ENCODE measurements around the gene SERINC1. TPM values are rescaled to one million over a fixed set of nuclear protein-coding genes. Genes with fewer than 3 reads are reported as not detected.
"Not testable (repeated sequence)": the region's sequence is repeated elsewhere in the genome, so short reads cannot be mapped to it uniquely, and the experiment has no call there.

SERINC1 gene
- polyA plus RNA-seq (2011; rRNA removed) (89.7 and 182 TPM in 2 replicates), polyA minus RNA-seq (2011; rRNA and poly(A)+ RNA removed) (84.4 and 94.7 TPM in 2 replicates)

GRCh38 chr6:122471107-122472021, at the start of gene SERINC1:
Gene SERINC1 (minus strand): TSS chr6:122471807. CDS start chr6:122471737, 70 bp downstream.
- Histone ChIP-seq H3K27me3 (ENCODE audit: control insufficient read depth, insufficient read depth, low read length) (no peaks in the 10 kb centered on the region), H3K36me3 (ENCODE audit: control insufficient read depth, insufficient read depth, low read length) (no peaks in the 10 kb centered on the region; the same call in 1 of the 2 replicates), H3K4me3 (ENCODE audit: low read depth, low read length) (peak within 1 kb of the TSS; percentile 91)
- ChIA-PET CTCF (interaction anchor here (0.6 to 4.7 kb wide), 3 partner anchors 49 to 89 kb away, joined by 3 to 22 read pairs (median 3); no protein-coding TSS in a partner anchor), POLR2A (interaction anchor here (0.6 kb wide), 1 partner anchor 589 kb away, joined by 3 read pairs; no protein-coding TSS in a partner anchor)
- peak; percentile 81 for DNase-seq (ENCODE audit: low read depth)
- TF ChIP-seq, protein P1, sequence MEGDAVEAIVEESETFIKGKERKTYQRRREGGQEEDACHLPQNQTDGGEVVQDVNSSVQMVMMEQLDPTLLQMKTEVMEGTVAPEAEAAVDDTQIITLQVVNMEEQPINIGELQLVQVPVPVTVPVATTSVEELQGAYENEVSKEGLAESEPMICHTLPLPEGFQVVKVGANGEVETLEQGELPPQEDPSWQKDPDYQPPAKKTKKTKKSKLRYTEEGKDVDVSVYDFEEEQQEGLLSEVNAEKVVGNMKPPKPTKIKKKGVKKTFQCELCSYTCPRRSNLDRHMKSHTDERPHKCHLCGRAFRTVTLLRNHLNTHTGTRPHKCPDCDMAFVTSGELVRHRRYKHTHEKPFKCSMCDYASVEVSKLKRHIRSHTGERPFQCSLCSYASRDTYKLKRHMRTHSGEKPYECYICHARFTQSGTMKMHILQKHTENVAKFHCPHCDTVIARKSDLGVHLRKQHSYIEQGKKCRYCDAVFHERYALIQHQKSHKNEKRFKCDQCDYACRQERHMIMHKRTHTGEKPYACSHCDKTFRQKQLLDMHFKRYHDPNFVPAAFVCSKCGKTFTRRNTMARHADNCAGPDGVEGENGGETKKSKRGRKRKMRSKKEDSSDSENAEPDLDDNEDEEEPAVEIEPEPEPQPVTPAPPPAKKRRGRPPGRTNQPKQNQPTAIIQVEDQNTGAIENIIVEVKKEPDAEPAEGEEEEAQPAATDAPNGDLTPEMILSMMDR (IDR thresholded peaks at IDR 0.05; ENCODE audit: insufficient read depth, low read depth, low read length), result no peak

- CTCF ChIA-PET, result interaction anchor here (0.6 kb wide), 1 partner anchor 86 kb away, joined by 3 read pairs; no protein-coding TSS in a partner anchor
- H3K27me3 ChIP-seq (ENCODE audit: control insufficient read depth, insufficient read depth, low read length), result no peaks in the 10 kb centered on the region
- POLR2A ChIA-PET, result no interaction called here
- no peak overlapping the region for H3K4me3 ChIP-seq (ENCODE audit: low read depth, low read length)
- TF ChIP-seq, protein P1 (IDR thresholded peaks at IDR 0.05; ENCODE audit: insufficient read depth, low read depth, low read length), result no peak
- H3K36me3 ChIP-seq (ENCODE audit: control insufficient read depth, insufficient read depth, low read length), result no peaks in the 10 kb centered on the region
- DNase-seq (ENCODE audit: low read depth), result no peak
Observed at GRCh38 chr6:122511193-122511924, 39.8 kb upstream of the SERINC1 start.

DNA sequence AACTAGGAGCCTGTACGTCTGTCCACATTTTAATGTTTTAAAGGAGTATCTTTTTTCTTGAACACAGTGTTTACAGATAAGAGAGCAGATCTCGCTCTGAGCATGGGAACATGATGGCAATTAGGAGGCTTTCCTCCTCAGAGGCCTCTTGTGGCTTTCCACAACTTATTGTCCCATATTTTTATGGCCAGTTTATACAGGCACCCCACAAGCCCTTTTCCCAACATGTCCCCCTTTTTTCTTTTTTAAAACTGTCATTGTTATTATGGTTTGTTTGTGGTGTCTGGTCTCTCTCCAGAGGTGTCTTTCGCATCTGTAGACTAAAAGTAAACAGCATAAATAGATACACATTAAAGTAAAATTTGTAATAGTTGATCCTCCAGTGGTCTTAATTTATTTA, 33.6 kb upstream of the SERINC1 start:
- POLR2A ChIA-PET, result not testable (repeated sequence)

GRCh38 chr6:122501475-122501874, 29.9 kb upstream of the SERINC1 start:
- Histone ChIP-seq H3K27me3 (ENCODE audit: control insufficient read depth, insufficient read depth, low read length) (no peaks in the 10 kb centered on the region), H3K4me3 (ENCODE audit: low read depth, low read length) (no peak overlapping the region), H3K36me3 (ENCODE audit: control insufficient read depth, insufficient read depth, low read length) (no peaks in the 10 kb centered on the region)
- POLR2A ChIA-PET, result no interaction called here
- no peak for DNase-seq (ENCODE audit: low read depth)
- TF ChIP-seq, protein P1 (IDR thresholded peaks at IDR 0.05; ENCODE audit: insufficient read depth, low read depth, low read length), result no peak
- CTCF ChIA-PET, result interaction anchor here (3.5 kb wide), 1 partner anchor 10 kb away, joined by 15 read pairs; no protein-coding TSS in a partner anchor

More for the DNA sequence above, 33.6 kb upstream of the SERINC1 start:
- H3K36me3 ChIP-seq (ENCODE audit: control insufficient read depth, insufficient read depth, low read length); H3K4me3 ChIP-seq (ENCODE audit: low read depth, low read length); DNase-seq (ENCODE audit: low read depth); CTCF ChIA-PET; H3K27me3 ChIP-seq (ENCODE audit: control insufficient read depth, insufficient read depth, low read length): not testable (repeated sequence)

- POLR2A ChIA-PET, result no interaction called here
- Histone ChIP-seq H3K36me3 (ENCODE audit: control insufficient read depth, insufficient read depth, low read length) (no peaks in the 10 kb centered on the region), H3K4me3 (ENCODE audit: low read depth, low read length) (no peak overlapping the region), H3K27me3 (ENCODE audit: control insufficient read depth, insufficient read depth, low read length) (no peaks in the 10 kb centered on the region)
- TF ChIP-seq, protein P1 (IDR thresholded peaks at IDR 0.05; ENCODE audit: insufficient read depth, low read depth, low read length), result no peak
- no peak for DNase-seq (ENCODE audit: low read depth)
- CTCF ChIA-PET, result interaction anchor here (2.6 kb wide), 1 partner anchor 35 kb away, joined by 12 read pairs; no protein-coding TSS in a partner anchor
Observed at GRCh38 chr6:122495612-122496011, 24.0 kb upstream of the SERINC1 start.

All from BJ (cell line).